Neural crest cell (in vitro differentiated cells): ENCODE data around the gene MAP4K1. TPM values are rescaled to one million over a fixed set of nuclear protein-coding genes. Genes with fewer than 3 reads are reported as not detected.
"Not testable (repeated sequence)": the region's sequence is repeated elsewhere in the genome, so short reads cannot be mapped to it uniquely, and the experiment has no call there.

Experiments used
- DNase-seq: peaks from one replicate; pipeline ENCODE4 v3.0.0; 2021; ENCODE audit warnings: low read depth, mixed read lengths, low spot score
- H3K27ac Mint-ChIP-seq: one replicate; pipeline ENCODE4 v1.8.0; 2021; ENCODE audit warnings: mild to moderate bottlenecking, mixed read lengths; ENCODE audit not compliant: unreplicated experiment
- H3K27me3 Mint-ChIP-seq: 2 replicates; pipeline ENCODE4 v1.8.0; 2021; ENCODE audit warnings: low read depth, mild to moderate bottlenecking, mixed read lengths
- H3K36me3 Mint-ChIP-seq: 2 replicates; pipeline ENCODE4 v1.8.0; 2021; ENCODE audit warnings: low read depth, mild to moderate bottlenecking, mixed read lengths
- H3K4me1 Mint-ChIP-seq: 2 replicates; pipeline ENCODE4 v1.8.0; 2021; ENCODE audit warnings: mixed read lengths
- H3K4me3 Mint-ChIP-seq: one replicate; pipeline ENCODE4 v1.8.0; 2021; ENCODE audit warnings: mild to moderate bottlenecking, mixed read lengths
- H3K9me3 Mint-ChIP-seq: 2 replicates; pipeline ENCODE4 v1.8.0; 2021; ENCODE audit warnings: mixed read lengths
- CTCF ChIP-seq: fragments of 200-600 bp; sonication (generic); conservative IDR thresholded peaks from 2 replicates; pipeline ENCODE4 v1.5.0; 2021; ENCODE audit warnings: antibody characterized with exemption, mild to moderate bottlenecking
- total RNA-seq: library from RNA; stranded (reverse); gene quantifications from 2 replicates; pipeline ENCODE4 v1.2.1, GENCODE V29; 2021

Gene MAP4K1
- total RNA-seq, 1 donor from 2014 or later: 3.4 TPM

- H3K4me3 Mint-ChIP-seq: no peak overlapping the region
- H3K9me3 Mint-ChIP-seq: no peaks in the 10 kb centered on the region
- no peaks in the 10 kb centered on the region for H3K36me3 Mint-ChIP-seq
- no peak overlapping the region for H3K27ac Mint-ChIP-seq
- no peaks in the 10 kb centered on the region for H3K4me1 Mint-ChIP-seq
- TF ChIP-seq CTCF: peak; percentile 42
- no peak for DNase-seq
- H3K27me3 Mint-ChIP-seq: peaks cover 8% of the 10 kb centered on the region
These were observed 61.1 kb downstream of the MAP4K1 start for GRCh38 chr19:38556521-38557174.

GRCh38 chr19:38555200-38555599 lies 62.6 kb downstream of the MAP4K1 start:
- no peaks in the 10 kb centered on the region for H3K9me3 Mint-ChIP-seq
- peaks cover 12% of the 10 kb centered on the region for H3K27me3 Mint-ChIP-seq
- no peak for DNase-seq
- H3K4me1 Mint-ChIP-seq: no peaks in the 10 kb centered on the region
- TF ChIP-seq CTCF: no peak
- no peaks in the 10 kb centered on the region for H3K36me3 Mint-ChIP-seq
- no peak overlapping the region for H3K4me3 Mint-ChIP-seq
- H3K27ac Mint-ChIP-seq: no peak overlapping the region

GRCh38 chr19:38554676-38555141 lies 63.0 kb downstream of the MAP4K1 start:
- no peak overlapping the region for H3K27ac Mint-ChIP-seq
- no peak for DNase-seq
- H3K4me3 Mint-ChIP-seq: no peak overlapping the region
- no peak for TF ChIP-seq CTCF
- H3K27me3 Mint-ChIP-seq: peaks cover 12% of the 10 kb centered on the region
- no peaks in the 10 kb centered on the region for H3K4me1 Mint-ChIP-seq
- H3K36me3 Mint-ChIP-seq: no peaks in the 10 kb centered on the region
- no peaks in the 10 kb centered on the region for H3K9me3 Mint-ChIP-seq

- H3K4me3 Mint-ChIP-seq, DNase-seq, H3K27ac Mint-ChIP-seq, H3K9me3 Mint-ChIP-seq, H3K4me1 Mint-ChIP-seq, H3K36me3 Mint-ChIP-seq: not testable (repeated sequence)
- H3K27me3 Mint-ChIP-seq: peaks cover 12% of the 10 kb centered on the region
These were observed 64.5 kb downstream of the MAP4K1 start for GRCh38 chr19:38553239-38553638.

GRCh38 chr19:38551450-38551813 lies 66.3 kb downstream of the MAP4K1 start:
- Mint-ChIP-seq H3K27ac (peak overlapping the region; percentile 90), H3K27me3 (peaks cover 8% of the 10 kb centered on the region), H3K4me1 (no peaks in the 10 kb centered on the region), H3K9me3 (no peaks in the 10 kb centered on the region), H3K4me3 (no peak overlapping the region), H3K36me3 (no peaks in the 10 kb centered on the region)
- no peak for DNase-seq
- no peak for TF ChIP-seq CTCF

- H3K4me1 Mint-ChIP-seq: no peaks in the 10 kb centered on the region
- H3K4me3 Mint-ChIP-seq: no peak overlapping the region
- no peak overlapping the region for H3K27ac Mint-ChIP-seq
- H3K27me3 Mint-ChIP-seq: peaks cover 8% of the 10 kb centered on the region
- H3K36me3 Mint-ChIP-seq: no peaks in the 10 kb centered on the region
- no peak for TF ChIP-seq CTCF
- no peak for DNase-seq
- no peaks in the 10 kb centered on the region for H3K9me3 Mint-ChIP-seq
These were observed 67.4 kb downstream of the MAP4K1 start for GRCh38 chr19:38550376-38550775.
